HG02870 (cell line): ENCODE results near the gene PARP9.
"Not testable (repeated sequence)": the region's sequence is repeated elsewhere in the genome, so short reads cannot be mapped to it uniquely, and the experiment has no call there.

Experiments used
- ATAC-seq: cut with Tn5 transposase; IDR thresholded peaks from one replicate; pipeline ENCODE4 v1.9.1; 2021; ENCODE audit warnings: mild to moderate bottlenecking, moderate library complexity; ENCODE audit not compliant: unreplicated experiment

Gene PARP9

DNA sequence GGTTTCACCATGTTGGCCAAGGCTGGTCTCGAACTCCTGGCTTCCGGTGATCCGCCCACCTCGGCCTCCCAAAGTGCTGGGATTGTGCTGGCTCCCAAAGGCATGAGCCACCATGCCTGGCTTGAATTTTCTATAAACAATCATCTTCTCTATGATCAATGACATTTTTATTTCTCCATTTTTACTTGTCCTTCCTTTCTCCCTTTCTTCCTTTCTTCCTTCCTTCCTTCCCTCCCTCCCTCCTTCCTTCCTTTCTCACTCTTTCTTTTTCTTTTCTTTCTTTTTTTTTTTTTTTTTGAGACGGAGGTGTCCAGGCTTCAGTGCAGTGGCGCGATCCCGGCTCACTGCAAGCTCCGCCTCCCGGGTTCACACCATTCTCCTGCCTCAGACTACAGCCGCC, 40.8 kb downstream of the PARP9 start:
- ATAC-seq, result no peak

DNA sequence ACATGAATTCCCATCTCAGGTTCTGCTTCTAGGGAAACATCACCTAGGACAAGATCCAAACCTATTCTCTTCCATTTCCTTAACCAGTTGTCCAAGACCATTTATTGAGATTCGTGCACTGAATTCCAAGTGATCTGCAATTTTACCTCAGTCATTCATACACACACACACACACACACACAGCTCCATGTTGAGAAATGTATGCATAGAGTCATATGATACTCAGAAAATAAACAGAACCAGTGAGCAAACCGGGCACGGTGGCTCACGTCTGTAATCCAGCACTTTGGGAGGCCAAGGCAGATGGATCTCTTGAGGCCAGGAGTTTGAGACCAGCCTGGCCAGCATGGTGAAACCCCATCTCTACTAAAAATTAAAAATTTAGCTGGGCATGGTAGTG, 43.2 kb downstream of the PARP9 start:
- no peak for ATAC-seq

GRCh38 chr3:122519693-122520092, 44.4 kb downstream of the PARP9 start:
- ATAC-seq, result no peak

GRCh38 chr3:122516846-122517360, 47.2 kb downstream of the PARP9 start:
- ATAC-seq, result no peak

- ATAC-seq, result no peak
Observed at GRCh38 chr3:122515870-122516269, 48.2 kb downstream of the PARP9 start.

GRCh38 chr3:122515020-122515468, 49.1 kb downstream of the PARP9 start:
- ATAC-seq, result no peak

GRCh38 chr3:122514123-122515019, 49.7 kb downstream of the PARP9 start, which contains the start of gene KPNA1:
TSS of gene KPNA1 (minus strand) at chr3:122514939. CDS start at chr3:122496565, 18,374 bp downstream.
- peak; percentile 87 for ATAC-seq

- ATAC-seq, result no peak
Observed at GRCh38 chr3:122513386-122514122, 50.5 kb downstream of the PARP9 start.

DNA sequence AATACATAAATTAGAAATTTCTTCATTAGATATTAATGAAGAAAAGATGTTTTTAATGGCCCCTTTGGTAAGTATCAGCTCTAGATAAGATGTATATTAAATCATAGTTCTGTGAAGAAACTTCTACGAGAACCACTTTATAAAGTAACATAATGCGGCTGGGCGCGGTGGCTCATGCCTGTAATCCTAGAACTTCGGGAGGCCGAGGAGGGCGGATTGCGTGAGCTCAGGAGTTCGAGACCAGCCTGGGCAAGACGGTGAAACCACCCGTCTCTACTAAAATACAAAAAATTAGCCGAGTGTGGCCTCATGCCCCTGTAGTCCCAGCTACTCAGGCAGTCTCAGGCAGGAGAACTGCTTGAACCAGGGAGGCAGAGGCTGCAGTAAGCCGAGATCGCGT, 51.8 kb downstream of the PARP9 start:
- ATAC-seq, result no peak

GRCh38 chr3:122510878-122511535, 53.1 kb downstream of the PARP9 start:
- ATAC-seq, result no peak

- ATAC-seq, result not testable (repeated sequence)
Observed at GRCh38 chr3:122508944-122509343, 55.2 kb downstream of the PARP9 start.

DNA sequence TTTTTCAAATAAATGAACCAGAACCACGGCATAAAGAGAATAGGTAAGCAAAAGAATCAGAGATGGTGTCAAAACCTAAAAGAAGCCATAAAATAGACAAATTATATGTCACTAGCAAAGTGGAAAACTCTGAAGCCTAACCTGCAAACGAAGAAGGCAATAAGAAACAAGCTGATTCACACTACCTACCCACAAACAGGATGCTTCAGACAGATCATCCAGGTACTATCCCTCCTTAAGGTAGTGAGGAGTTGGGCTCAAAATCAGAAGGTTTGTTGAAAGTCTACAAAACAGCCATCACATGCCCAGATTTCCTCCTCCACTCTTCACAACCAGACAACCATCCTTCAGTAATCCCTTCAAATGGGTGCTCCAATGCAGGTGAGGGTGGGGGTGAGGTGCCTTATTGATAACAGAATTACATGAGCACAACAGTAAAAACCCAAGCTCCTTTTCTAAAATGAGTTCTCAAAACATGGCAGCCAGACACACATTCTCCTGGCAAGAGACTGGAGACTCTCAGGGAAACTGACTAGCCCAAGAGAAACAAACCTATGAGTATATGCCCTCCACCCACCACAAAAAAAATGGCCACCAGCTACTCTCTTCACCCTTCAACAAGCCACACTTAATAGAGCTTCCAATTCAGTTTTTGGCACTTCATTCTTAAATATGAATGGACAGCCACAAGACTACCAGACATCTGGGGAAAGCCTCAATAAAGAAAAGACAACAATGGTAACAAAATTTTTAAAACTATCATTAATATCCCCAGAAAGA, 55.8 kb downstream of the PARP9 start:
- ATAC-seq, result no peak

DNA sequence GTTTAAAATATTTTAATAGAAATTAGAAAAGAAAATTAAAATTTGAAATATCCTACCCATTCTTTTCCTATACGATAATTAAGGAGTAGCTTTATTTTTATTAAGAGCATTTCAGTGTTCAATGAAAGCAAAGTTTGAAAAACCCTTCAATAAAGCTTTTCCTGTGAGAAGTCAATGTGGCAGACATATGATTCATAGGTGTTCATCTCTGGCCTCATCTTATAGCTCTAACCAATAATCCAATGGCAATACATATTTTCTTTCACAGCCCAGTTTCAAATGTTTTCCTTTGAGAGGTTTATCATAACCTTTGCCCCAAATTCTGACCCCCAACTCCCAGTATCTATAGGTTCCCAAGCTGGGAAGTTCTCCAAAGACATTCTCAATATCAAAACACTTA, 57.6 kb downstream of the PARP9 start:
- no peak for ATAC-seq

GRCh38 chr3:122505676-122506075, 58.4 kb downstream of the PARP9 start:
- no peak for ATAC-seq

GRCh38 chr3:122502941-122503340, 61.2 kb downstream of the PARP9 start:
- ATAC-seq, result no peak

DNA sequence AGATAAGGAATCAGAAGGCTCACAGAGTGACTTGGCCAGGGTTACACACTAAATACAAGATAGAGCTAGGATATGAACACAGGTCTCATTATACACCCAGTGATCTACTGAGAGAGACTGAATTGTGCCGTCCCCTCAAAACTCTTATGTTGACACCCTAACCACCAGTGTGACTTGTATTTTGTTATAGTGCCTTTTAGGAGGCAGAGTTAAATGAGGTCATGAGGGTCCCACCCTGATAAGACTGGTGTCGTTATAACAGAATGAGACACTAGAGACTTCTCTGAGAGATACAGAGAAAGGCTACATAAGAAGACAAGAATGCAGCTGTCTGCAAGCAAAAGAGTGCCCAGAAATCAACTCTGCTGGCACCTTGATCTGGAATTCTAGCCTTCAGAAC, 62.0 kb downstream of the PARP9 start:
- no peak for ATAC-seq

DNA sequence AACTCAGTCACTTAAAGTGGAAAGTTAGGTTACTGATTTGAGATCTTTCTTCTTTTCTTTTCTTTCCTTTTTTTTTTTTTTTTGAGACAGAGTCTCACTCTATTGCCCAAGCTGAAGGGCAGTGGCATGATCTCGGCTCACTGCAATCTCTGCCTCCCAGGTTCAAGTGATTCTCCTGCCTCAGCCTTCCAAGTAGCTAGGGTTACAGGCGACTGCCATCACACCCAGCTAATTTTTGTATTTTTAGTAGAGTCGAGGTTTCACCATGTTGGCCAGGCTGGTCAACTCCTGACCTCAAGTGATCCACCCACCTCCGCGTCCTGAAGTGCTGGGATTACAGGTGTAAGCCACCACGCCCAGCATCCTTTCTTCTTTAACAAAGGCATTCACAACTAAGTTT, 63.1 kb downstream of the PARP9 start:
- ATAC-seq, result not testable (repeated sequence)

GRCh38 chr3:122498152-122498551, 65.9 kb downstream of the PARP9 start:
- ATAC-seq, result no peak

- peak; percentile 80 for ATAC-seq
Observed at GRCh38 chr3:122497425-122497824, 66.7 kb downstream of the PARP9 start.

GRCh38 chr3:122496508-122496907, 67.6 kb downstream of the PARP9 start:
- ATAC-seq, result no peak
